Activated gamma-delta T cell treated with anti-CD3 and anti-CD28 coated beads, Interleukin-2, amount 50 U/mL, for 16 hours (primary cell): ENCODE results near the gene GALNT6.
"Not testable (repeated sequence)": the region's sequence is repeated elsewhere in the genome, so short reads cannot be mapped to it uniquely, and the experiment has no call there.

Experiments
- DNase-seq: peaks from one replicate; pipeline ENCODE4 v3.0.0-alpha.2; 2020; ENCODE audit warnings: low read depth

GALNT6 gene

GRCh38 chr12:51357374-51358047, 33.7 kb downstream of the GALNT6 start:
- no peak for DNase-seq

- DNase-seq: peak; percentile 8
Observed at GRCh38 chr12:51351913-51352532, 39.2 kb downstream of the GALNT6 start.

- no peak for DNase-seq
Observed at GRCh38 chr12:51349026-51349425, 42.2 kb downstream of the GALNT6 start.

- DNase-seq: no peak
Observed at GRCh38 chr12:51348116-51348515, 43.1 kb downstream of the GALNT6 start.

- DNase-seq: no peak
Observed at GRCh38 chr12:51346581-51346980, 44.6 kb downstream of the GALNT6 start, which contains the start of gene CELA1. TSS of gene CELA1 (minus strand) at chr12:51346679. CDS start at chr12:51346638, 41 bp downstream.

- DNase-seq: no peak
Observed at GRCh38 chr12:51345681-51346080, 45.5 kb downstream of the GALNT6 start.

- no peak for DNase-seq
Observed at GRCh38 chr12:51343201-51343600, 48.0 kb downstream of the GALNT6 start.

- no peak for DNase-seq
Observed at GRCh38 chr12:51342416-51342815, 48.8 kb downstream of the GALNT6 start.

- peak; percentile 58 for DNase-seq
Observed at GRCh38 chr12:51341251-51342007, 49.8 kb downstream of the GALNT6 start.

GRCh38 chr12:51339750-51340149, 51.5 kb downstream of the GALNT6 start:
- no peak for DNase-seq

GRCh38 chr12:51337336-51337735, 53.9 kb downstream of the GALNT6 start:
- not testable (repeated sequence) for DNase-seq

- DNase-seq: no peak
Observed at GRCh38 chr12:51335931-51336330, 55.3 kb downstream of the GALNT6 start.

- no peak for DNase-seq
Observed at GRCh38 chr12:51334764-51335163, 56.4 kb downstream of the GALNT6 start.

GRCh38 chr12:51333536-51333935, 57.7 kb downstream of the GALNT6 start:
- no peak for DNase-seq

- DNase-seq: no peak
Observed at GRCh38 chr12:51330186-51330585, 61.0 kb downstream of the GALNT6 start.

- no peak for DNase-seq
Observed at GRCh38 chr12:51329742-51330141, 61.5 kb downstream of the GALNT6 start.

- DNase-seq: no peak
Observed at GRCh38 chr12:51328587-51328986, 62.6 kb downstream of the GALNT6 start.

- no peak for DNase-seq
Observed at GRCh38 chr12:51326698-51327439, 64.3 kb downstream of the GALNT6 start.

- DNase-seq: no peak
Observed at GRCh38 chr12:51324953-51325352, 66.3 kb downstream of the GALNT6 start.

GRCh38 chr12:51323966-51324895, 67.0 kb downstream of the GALNT6 start, which contains the start of gene BIN2:
TSS of gene BIN2 (minus strand) at chr12:51324174. CDS start at chr12:51324102, 72 bp downstream.
- DNase-seq: peak; percentile 67
